Urinary bladder (tissue), 4 donors: ENCODE measurements around the gene MKLN1. TPM values are rescaled to one million over a fixed set of nuclear protein-coding genes. Genes with fewer than 3 reads are reported as not detected.

Source experiments
- DNase-seq: peaks from one replicate; pipeline ENCODE4 v3.0.0-alpha.2; 2015; ENCODE audit errors: extremely low spot score
- H3K27ac ChIP-seq: one replicate; pipeline ENCODE4 v1.5.1; 2013; ENCODE audit warnings: low read depth, mild to moderate bottlenecking, moderate library complexity
- H3K36me3 ChIP-seq: one replicate; pipeline ENCODE4 v1.6.1; 2013; ENCODE audit warnings: mild to moderate bottlenecking, moderate library complexity; ENCODE audit not compliant: insufficient read depth
- H3K4me1 ChIP-seq: one replicate; pipeline ENCODE4 v1.6.1; 2013; ENCODE audit warnings: mild to moderate bottlenecking, moderate library complexity; ENCODE audit not compliant: insufficient read depth
- H3K4me3 ChIP-seq: one replicate; pipeline ENCODE4 v1.5.1; 2013; ENCODE audit warnings: low read depth, low read length
- WGBS: extraction: QIAGEN DNeasy Blood & Tissue Kit; methylation state at CpG from one replicate; pipeline ENCODE4 v1.1.7; 2013; 5-methylcytosine and 5-hydroxymethylcytosine counted together
- polyA plus RNA-seq: library from polyadenylated mRNA; stranded (reverse); fragments of 200-250 nt; gene quantifications from one replicate; pipeline ENCODE4 v1.2.3, GENCODE V29; 2013
- total RNA-seq: library from RNA; depleted of rRNA; stranded (reverse); fragments of >200 nt; gene quantifications from one replicate; pipeline ENCODE4 v1.2.3, GENCODE V29; 2014
- donor health status: healthy with polysubstance abuse.
- donor health status: healthy.

MKLN1 gene
- total and polyA plus RNA-seq, 2 donors, result 14.8 to 133 TPM

- Histone ChIP-seq H3K27ac (no peak overlapping the region), H3K4me3 (no peak overlapping the region), H3K4me1 (no peaks in the 10 kb centered on the region), H3K36me3 (no peaks in the 10 kb centered on the region)
- WGBS, result 80% methylated on average over 10 of the region's 10 CpGs
- DNase-seq, result no peak
Measured at GRCh38 chr7:131532570-131533091, 205.0 kb downstream of the MKLN1 start.

GRCh38 chr7:131533151-131533559 lies 205.5 kb downstream of the MKLN1 start:
- 65% methylated on average over 9 of the region's 9 CpGs for WGBS

GRCh38 chr7:131533566-131534561 lies 206.2 kb downstream of the MKLN1 start:
- Histone ChIP-seq H3K27ac (no peak overlapping the region), H3K4me1 (no peaks in the 10 kb centered on the region), H3K4me3 (no peak overlapping the region), H3K36me3 (no peaks in the 10 kb centered on the region)
- no peak for DNase-seq
- 84% methylated on average over 15 of the region's 15 CpGs for WGBS

More at GRCh38 chr7:131533151-131533559, 205.5 kb downstream of the MKLN1 start:
- Histone ChIP-seq H3K4me3 (no peak overlapping the region), H3K36me3 (no peaks in the 10 kb centered on the region), H3K4me1 (no peaks in the 10 kb centered on the region), H3K27ac (no peak overlapping the region)
- DNase-seq, result no peak

GRCh38 chr7:131536361-131536849 lies 208.7 kb downstream of the MKLN1 start:
- no peaks in the 10 kb centered on the region for H3K36me3 ChIP-seq
- H3K27ac ChIP-seq, result no peak overlapping the region
- H3K4me1 ChIP-seq, result no peaks in the 10 kb centered on the region
- no peak for DNase-seq
- no peak overlapping the region for H3K4me3 ChIP-seq
- whole genome bisulfite sequencing, result 77% methylated on average over 7 of the region's 7 CpGs

- H3K36me3 ChIP-seq, result no peaks in the 10 kb centered on the region
- H3K4me1 ChIP-seq, result no peaks in the 10 kb centered on the region
- DNase-seq, result no peak
- WGBS, result 81% methylated on average over 12 of the region's 12 CpGs
- no peak overlapping the region for H3K4me3 ChIP-seq
- H3K27ac ChIP-seq, result no peak overlapping the region
Measured at GRCh38 chr7:131537571-131537978, 209.9 kb downstream of the MKLN1 start.

- Histone ChIP-seq H3K4me1 (no peaks in the 10 kb centered on the region), H3K4me3 (no peak overlapping the region), H3K36me3 (no peaks in the 10 kb centered on the region), H3K27ac (no peak overlapping the region)
- no peak for DNase-seq
- WGBS, result 77% methylated on average over 13 of the region's 13 CpGs
Measured at GRCh38 chr7:131538071-131538812, 210.6 kb downstream of the MKLN1 start.

- 61% methylated on average over 7 of the region's 7 CpGs for WGBS
- H3K4me1 ChIP-seq, result no peaks in the 10 kb centered on the region
- no peak overlapping the region for H3K27ac ChIP-seq
- H3K4me3 ChIP-seq, result no peak overlapping the region
- no peaks in the 10 kb centered on the region for H3K36me3 ChIP-seq
- no peak for DNase-seq
Measured at GRCh38 chr7:131538813-131539179, 211.1 kb downstream of the MKLN1 start.

GRCh38 chr7:131540491-131541162 lies 213.0 kb downstream of the MKLN1 start:
- DNase-seq, result no peak
- Histone ChIP-seq H3K36me3 (no peaks in the 10 kb centered on the region), H3K27ac (no peak overlapping the region), H3K4me1 (no peaks in the 10 kb centered on the region), H3K4me3 (no peak overlapping the region)
- WGBS, result 50% methylated on average over 18 of the region's 18 CpGs

- no peaks in the 10 kb centered on the region for H3K36me3 ChIP-seq
- no peak overlapping the region for H3K4me3 ChIP-seq
- no peaks in the 10 kb centered on the region for H3K4me1 ChIP-seq
- no peak overlapping the region for H3K27ac ChIP-seq
- 89% methylated on average over 5 of the region's 5 CpGs for WGBS
- DNase-seq, result no peak
Measured at GRCh38 chr7:131543298-131543697, 215.6 kb downstream of the MKLN1 start.

- H3K4me1 ChIP-seq, result no peaks in the 10 kb centered on the region
Measured at GRCh38 chr7:131544021-131544420, 216.3 kb downstream of the MKLN1 start.

GRCh38 chr7:131544449-131545301 lies 217.0 kb downstream of the MKLN1 start:
- WGBS, result 74% methylated on average over 16 of the region's 16 CpGs
- H3K4me1 ChIP-seq, result no peaks in the 10 kb centered on the region
- H3K4me3 ChIP-seq, result no peak overlapping the region
- H3K27ac ChIP-seq, result no peak overlapping the region
- no peaks in the 10 kb centered on the region for H3K36me3 ChIP-seq
- DNase-seq, result no peak

More at GRCh38 chr7:131544021-131544420, 216.3 kb downstream of the MKLN1 start:
- Histone ChIP-seq H3K27ac (no peak overlapping the region), H3K36me3 (no peaks in the 10 kb centered on the region), H3K4me3 (no peak overlapping the region)
- 94% methylated on average over 3 of the region's 3 CpGs for WGBS
- no peak for DNase-seq

- DNase-seq, result no peak
- WGBS, result 84% methylated on average over 12 of the region's 12 CpGs
- Histone ChIP-seq H3K36me3 (no peaks in the 10 kb centered on the region), H3K4me3 (no peak overlapping the region), H3K4me1 (no peaks in the 10 kb centered on the region), H3K27ac (no peak overlapping the region)
Measured at GRCh38 chr7:131546126-131546525, 218.4 kb downstream of the MKLN1 start.
